Gastrocnemius medialis (tissue), 4 donors: ENCODE data around the gene RRP12. TPM values are rescaled to one million over a fixed set of nuclear protein-coding genes. Genes with fewer than 3 reads are reported as not detected.
"Not testable (repeated sequence)": the region's sequence is repeated elsewhere in the genome, so short reads cannot be mapped to it uniquely, and the experiment has no call there.

ENCODE experiments used
- ATAC-seq, 2 donors: fragments of 150-250 bp; one replicate each; pipeline ENCODE4 v1.9.1; 2016
- DNase-seq, 2 donors: peaks; one replicate each; pipeline ENCODE4 v3.0.0-alpha.2; 2019
- H3K27ac ChIP-seq, 4 donors: fragments of 200-600 bp; sonication (generic); 1 replicate in 1 of 4; 2 replicates in 3 of 4; pipeline ENCODE4 v1.5.1; 2016 to 2018; ENCODE audit warnings: mild to moderate bottlenecking in 2 of 4, moderate library complexity in 1 of 4
- H3K27me3 ChIP-seq, 3 donors: fragments of 200-600 bp; sonication (generic) in 2 of 3; 1 replicate in 1 of 3; 2 replicates in 2 of 3; pipeline versions ENCODE4 v1.5.1 to v1.6.0; 2016 to 2019; ENCODE audit warnings: mild to moderate bottlenecking in 1 of 3, moderate library complexity in 1 of 3
- H3K36me3 ChIP-seq, 2 donors: fragments of 200-600 bp; sonication (generic) in 1 of 2; one replicate each; pipeline ENCODE4 v1.5.1; 2017 to 2018
- H3K4me1 ChIP-seq, 2 donors: fragments of 200-600 bp; sonication (generic) in 1 of 2; one replicate each; pipeline ENCODE4 v1.5.1; 2016 to 2017; ENCODE audit warnings: mild to moderate bottlenecking in 2 of 2
- H3K4me3 ChIP-seq, 4 donors: fragments of 200-600 bp; sonication (generic) in 3 of 4; 1 replicate in 1 of 4; 2 replicates in 3 of 4; pipeline ENCODE4 v1.5.1; 2016 to 2019; ENCODE audit warnings: mild to moderate bottlenecking in 2 of 4
- H3K9me3 ChIP-seq, 3 donors: fragments of 200-600 bp; sonication (generic) in 2 of 3; 1 replicate in 1 of 3; 2 replicates in 2 of 3; pipeline ENCODE4 v1.5.1; 2016 to 2019
- POLR2A ChIP-seq, 2 donors: fragments of 450-650 bp; IDR thresholded peaks; one replicate each; pipeline ENCODE4 v1.6.1; 2017; ENCODE audit warnings: antibody characterized with exemption in 2 of 2, mild to moderate bottlenecking in 2 of 2, moderate library complexity in 2 of 2
- in situ Hi-C, 4 donors: fragments of 200-750 bp; cut with MboI; loops; one replicate each; pipeline versions ENCODE4 v1.15.0 to v1.8.0; 2017; ENCODE audit warnings: low sequenced_read_pairs in 4 of 4
- intact Hi-C: fragments of 100-400 bp; cut with DNase I; formaldehyde crosslinking; loops from one replicate; pipeline ENCODE4 v1.15.1; 2023; ENCODE audit warnings: low total_unique reads
- total RNA-seq, 4 donors: library from RNA; depleted of rRNA; stranded (reverse); fragments of >200 nt; gene quantifications; one replicate each; pipeline versions ENCODE4 v1.1.0 to v1.2.3, GENCODE V29; 2016
- TF ChIP-seq, protein P1 (sequence below), 5 experiments: fragments of 450-650 bp in 3 of 5; fragments of 200-600 bp in 2 of 5; sonication (generic) in 2 of 5; IDR thresholded peaks in 4 of 5; conservative IDR thresholded peaks in 1 of 5; 1 replicate in 4 of 5; 2 replicates in 1 of 5; pipeline ENCODE4 v1.5.1; 2016 to 2019; ENCODE audit warnings: antibody characterized with exemption in 5 of 5, mild to moderate bottlenecking in 3 of 5, moderate library complexity in 3 of 5

Gene RRP12
- total RNA-seq, 4 donors from 2014 or later = 41.9 to 61.4 (median 49.9) TPM

DNA sequence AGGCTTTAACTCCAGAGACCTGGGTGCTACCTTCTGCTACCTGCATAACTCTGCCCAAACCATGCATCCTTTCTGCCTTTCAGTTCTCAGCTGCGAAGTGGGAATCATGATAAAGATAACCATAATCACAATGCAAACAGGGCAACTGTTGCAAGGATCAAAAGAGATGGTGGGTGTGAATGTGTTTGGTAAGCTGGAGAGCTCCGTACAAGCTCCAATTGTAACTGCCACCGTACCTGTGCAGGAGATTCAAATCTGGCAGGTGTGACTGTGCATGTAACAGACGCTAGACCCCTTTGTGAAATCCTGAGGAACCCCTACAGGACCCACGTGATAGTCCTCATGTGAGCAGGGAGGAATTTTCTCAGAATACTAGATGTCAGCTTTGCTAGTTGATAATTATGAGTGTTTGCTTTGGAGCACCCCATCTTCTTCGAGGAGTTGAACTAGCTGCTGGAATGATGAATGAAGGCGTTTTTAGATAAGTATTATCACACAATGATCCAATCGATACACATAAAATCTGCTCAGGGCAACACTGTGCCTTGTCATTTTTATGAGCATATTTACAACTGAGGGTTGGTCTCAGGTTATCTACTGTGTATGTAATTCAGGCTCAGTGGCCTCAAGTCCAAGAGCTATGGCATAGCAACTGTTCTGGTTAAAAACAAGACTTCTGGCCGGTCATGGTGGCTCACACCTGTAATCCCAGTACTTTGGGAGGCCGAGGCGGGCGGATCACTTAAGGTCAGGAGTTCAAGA is 51.2 kb downstream of the RRP12 start:
- Histone ChIP-seq H3K27me3 (no peaks in the 10 kb centered on the region), H3K36me3 (peaks cover 0 to 15% of the 10 kb centered on the region in 2 donors), H3K4me3 (no peak overlapping the region), H3K4me1 (no peaks in the 10 kb centered on the region), H3K27ac (no peak overlapping the region), H3K9me3 (no peaks in the 10 kb centered on the region)
- no peak for DNase-seq
- in situ Hi-C loops = loop anchor here in 1 of 4 donors (10.0 kb wide), 1 partner anchor 65 kb away; no protein-coding TSS in a partner anchor
- TF ChIP-seq, protein P1, sequence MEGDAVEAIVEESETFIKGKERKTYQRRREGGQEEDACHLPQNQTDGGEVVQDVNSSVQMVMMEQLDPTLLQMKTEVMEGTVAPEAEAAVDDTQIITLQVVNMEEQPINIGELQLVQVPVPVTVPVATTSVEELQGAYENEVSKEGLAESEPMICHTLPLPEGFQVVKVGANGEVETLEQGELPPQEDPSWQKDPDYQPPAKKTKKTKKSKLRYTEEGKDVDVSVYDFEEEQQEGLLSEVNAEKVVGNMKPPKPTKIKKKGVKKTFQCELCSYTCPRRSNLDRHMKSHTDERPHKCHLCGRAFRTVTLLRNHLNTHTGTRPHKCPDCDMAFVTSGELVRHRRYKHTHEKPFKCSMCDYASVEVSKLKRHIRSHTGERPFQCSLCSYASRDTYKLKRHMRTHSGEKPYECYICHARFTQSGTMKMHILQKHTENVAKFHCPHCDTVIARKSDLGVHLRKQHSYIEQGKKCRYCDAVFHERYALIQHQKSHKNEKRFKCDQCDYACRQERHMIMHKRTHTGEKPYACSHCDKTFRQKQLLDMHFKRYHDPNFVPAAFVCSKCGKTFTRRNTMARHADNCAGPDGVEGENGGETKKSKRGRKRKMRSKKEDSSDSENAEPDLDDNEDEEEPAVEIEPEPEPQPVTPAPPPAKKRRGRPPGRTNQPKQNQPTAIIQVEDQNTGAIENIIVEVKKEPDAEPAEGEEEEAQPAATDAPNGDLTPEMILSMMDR (IDR thresholded peaks at IDR 0.05 in 4 of 5, conservative IDR thresholded peaks at IDR 0.05 in 1 of 5) = no peak
- TF ChIP-seq POLR2A (IDR thresholded peaks at IDR 0.05) = no peak
- ATAC-seq = no peak
- intact Hi-C loops = no loop called here

GRCh38 chr10:97347317-97347716 is 53.8 kb downstream of the RRP12 start:
- TF ChIP-seq, protein P1 (IDR thresholded peaks at IDR 0.05 in 4 of 5, conservative IDR thresholded peaks at IDR 0.05 in 1 of 5) = no peak
- TF ChIP-seq POLR2A (IDR thresholded peaks at IDR 0.05) = no peak
- DNase-seq (no peak), ATAC-seq (no peak)
- intact Hi-C loops = no loop called here
- Histone ChIP-seq H3K36me3 (peaks cover 0 to 4% of the 10 kb centered on the region in 2 donors), H3K4me3 (no peak overlapping the region), H3K27ac (no peak overlapping the region), H3K27me3 (no peaks in the 10 kb centered on the region), H3K9me3 (no peaks in the 10 kb centered on the region), H3K4me1 (no peaks in the 10 kb centered on the region)
- in situ Hi-C loops = no loop called here

GRCh38 chr10:97343664-97344063 is 57.5 kb downstream of the RRP12 start:
- H3K9me3 ChIP-seq, H3K4me3 ChIP-seq, intact Hi-C loops, in situ Hi-C loops, H3K4me1 ChIP-seq, DNase-seq, H3K27me3 ChIP-seq, H3K27ac ChIP-seq, ATAC-seq, H3K36me3 ChIP-seq: not testable (repeated sequence)

- Histone ChIP-seq H3K27ac (no peak overlapping the region), H3K9me3 (no peaks in the 10 kb centered on the region), H3K27me3 (no peaks in the 10 kb centered on the region), H3K4me1 (peaks cover 4 to 11% of the 10 kb centered on the region in 2 donors), H3K4me3 (no peak overlapping the region), H3K36me3 (no peaks in the 10 kb centered on the region)
- in situ Hi-C loops (no loop called here), intact Hi-C loops (no loop called here)
- TF ChIP-seq, protein P1 (IDR thresholded peaks at IDR 0.05 in 4 of 5, conservative IDR thresholded peaks at IDR 0.05 in 1 of 5) = no peak
- no peak for TF ChIP-seq POLR2A (IDR thresholded peaks at IDR 0.05)
- DNase-seq = no peak
- no peak for ATAC-seq
Measured at GRCh38 chr10:97341416-97341815, 59.7 kb downstream of the RRP12 start.

- DNase-seq = no peak
- no peaks in the 10 kb centered on the region for H3K27me3 ChIP-seq
- no peaks in the 10 kb centered on the region for H3K9me3 ChIP-seq
- no peak overlapping the region for H3K4me3 ChIP-seq
- no peak for TF ChIP-seq POLR2A (IDR thresholded peaks at IDR 0.05)
- TF ChIP-seq, protein P1 (IDR thresholded peaks at IDR 0.05 in 4 of 5, conservative IDR thresholded peaks at IDR 0.05 in 1 of 5) = no peak
- intact Hi-C loops (loop anchor here (10.0 kb wide), 1 partner anchor 503 kb away; the partner anchor contains the start of gene LCOR), in situ Hi-C loops (loop anchor here in 1 of 4 donors (10.0 kb wide), 1 partner anchor 53 kb away; no protein-coding TSS in a partner anchor)
- no peaks in the 10 kb centered on the region for H3K36me3 ChIP-seq
- no peak for ATAC-seq
- peaks cover 18 to 21% of the 10 kb centered on the region in 2 donors for H3K4me1 ChIP-seq
- peak overlapping the region; percentile 47 to 96 (median 75) for H3K27ac ChIP-seq
Measured at GRCh38 chr10:97338041-97338440, 63.1 kb downstream of the RRP12 start.
